Nephron progenitor cell (in vitro differentiated cells): ENCODE measurements around the gene PAAF1.

ENCODE experiments used
- DNase-seq: peaks from one replicate; pipeline ENCODE4 v3.0.0; 2021
- H3K27ac Mint-ChIP-seq: 2 replicates; pipeline ENCODE4 v1.8.0; 2021; ENCODE audit warnings: mild to moderate bottlenecking, moderate library complexity, mixed read lengths
- H3K27me3 Mint-ChIP-seq: 2 replicates; pipeline ENCODE4 v1.8.0; 2021; ENCODE audit warnings: mild to moderate bottlenecking, low read depth, mixed read lengths; ENCODE audit not compliant: poor library complexity
- H3K36me3 Mint-ChIP-seq: 2 replicates; pipeline ENCODE4 v1.8.0; 2021; ENCODE audit warnings: low read depth, mixed read lengths
- H3K4me1 Mint-ChIP-seq: 2 replicates; pipeline ENCODE4 v1.8.0; 2021; ENCODE audit warnings: mixed read lengths
- H3K4me3 Mint-ChIP-seq: 2 replicates; pipeline ENCODE4 v1.8.0; 2021; ENCODE audit warnings: mild to moderate bottlenecking, moderate library complexity, mixed read lengths
- H3K9me3 Mint-ChIP-seq: 2 replicates; pipeline ENCODE4 v1.8.0; 2021; ENCODE audit warnings: mild to moderate bottlenecking, moderate library complexity, mixed read lengths
- TF ChIP-seq, protein P1 (sequence below): fragments of 200-600 bp; sonication (generic); IDR thresholded peaks from 2 replicates; pipeline ENCODE4 v1.5.0; 2021; ENCODE audit warnings: antibody characterized with exemption

PAAF1 gene

DNA sequence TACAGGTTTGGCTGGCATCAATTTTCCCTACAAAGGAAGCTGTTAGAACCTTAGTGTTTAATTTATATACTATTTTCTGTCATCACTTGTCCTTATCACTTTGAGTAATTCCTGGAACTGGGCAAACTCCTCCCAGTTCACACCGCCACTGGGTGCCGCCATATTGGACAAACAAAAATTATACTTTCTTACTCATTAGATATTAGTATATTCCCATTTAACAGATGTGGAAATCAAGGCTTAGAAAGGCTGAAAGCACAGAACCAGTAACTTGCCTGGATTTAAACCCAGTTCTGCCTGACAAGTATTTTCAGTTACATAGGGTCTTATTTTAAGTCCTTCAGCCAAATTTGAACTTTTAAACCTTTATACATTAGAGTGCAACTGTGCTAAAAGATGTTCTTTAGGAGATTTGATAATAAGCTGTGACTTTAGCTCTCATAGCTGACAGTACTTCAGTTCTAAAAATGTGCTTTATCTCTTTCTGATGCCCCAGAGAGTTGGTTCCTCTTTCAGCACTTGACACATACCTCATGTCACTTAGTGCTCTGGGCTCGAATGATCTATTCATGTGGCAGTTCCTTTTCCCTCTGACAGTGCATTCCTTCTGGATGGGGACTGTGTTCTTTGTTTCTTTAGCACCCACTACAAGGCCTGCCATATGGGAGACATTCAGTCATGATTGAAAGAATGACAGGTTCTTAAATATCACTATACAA is 25.6 kb upstream of the PAAF1 start:
- H3K4me1 Mint-ChIP-seq: no peaks in the 10 kb centered on the region
- DNase-seq: no peak
- no peak overlapping the region for H3K27ac Mint-ChIP-seq
- TF ChIP-seq, protein P1, sequence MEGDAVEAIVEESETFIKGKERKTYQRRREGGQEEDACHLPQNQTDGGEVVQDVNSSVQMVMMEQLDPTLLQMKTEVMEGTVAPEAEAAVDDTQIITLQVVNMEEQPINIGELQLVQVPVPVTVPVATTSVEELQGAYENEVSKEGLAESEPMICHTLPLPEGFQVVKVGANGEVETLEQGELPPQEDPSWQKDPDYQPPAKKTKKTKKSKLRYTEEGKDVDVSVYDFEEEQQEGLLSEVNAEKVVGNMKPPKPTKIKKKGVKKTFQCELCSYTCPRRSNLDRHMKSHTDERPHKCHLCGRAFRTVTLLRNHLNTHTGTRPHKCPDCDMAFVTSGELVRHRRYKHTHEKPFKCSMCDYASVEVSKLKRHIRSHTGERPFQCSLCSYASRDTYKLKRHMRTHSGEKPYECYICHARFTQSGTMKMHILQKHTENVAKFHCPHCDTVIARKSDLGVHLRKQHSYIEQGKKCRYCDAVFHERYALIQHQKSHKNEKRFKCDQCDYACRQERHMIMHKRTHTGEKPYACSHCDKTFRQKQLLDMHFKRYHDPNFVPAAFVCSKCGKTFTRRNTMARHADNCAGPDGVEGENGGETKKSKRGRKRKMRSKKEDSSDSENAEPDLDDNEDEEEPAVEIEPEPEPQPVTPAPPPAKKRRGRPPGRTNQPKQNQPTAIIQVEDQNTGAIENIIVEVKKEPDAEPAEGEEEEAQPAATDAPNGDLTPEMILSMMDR: no peak
- no peak overlapping the region for H3K4me3 Mint-ChIP-seq
- no peaks in the 10 kb centered on the region for H3K27me3 Mint-ChIP-seq
- no peaks in the 10 kb centered on the region for H3K9me3 Mint-ChIP-seq
- peaks cover 71% of the 10 kb centered on the region for H3K36me3 Mint-ChIP-seq

DNA sequence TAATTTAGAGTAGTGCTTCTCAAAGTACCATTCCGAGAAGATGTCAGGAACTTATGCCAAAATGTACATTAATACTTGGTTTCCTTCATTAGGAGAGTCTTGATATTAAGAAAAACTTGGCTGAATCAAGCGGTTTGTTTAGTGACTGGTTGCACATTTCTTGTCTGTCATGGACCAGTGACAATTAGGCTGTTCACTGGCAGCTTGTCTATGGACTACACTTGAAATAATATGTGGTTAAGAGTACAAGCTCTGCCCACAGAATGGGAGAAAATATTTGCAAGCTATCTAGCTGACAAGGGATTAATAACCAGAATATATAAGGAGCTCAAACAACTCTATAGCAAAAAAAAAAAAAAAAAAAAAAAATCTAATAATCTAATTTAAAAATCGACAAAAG is 24.8 kb upstream of the PAAF1 start:
- Mint-ChIP-seq H3K36me3 (peaks cover 70% of the 10 kb centered on the region), H3K4me1 (no peaks in the 10 kb centered on the region), H3K4me3 (no peak overlapping the region), H3K27ac (no peak overlapping the region), H3K9me3 (no peaks in the 10 kb centered on the region), H3K27me3 (no peaks in the 10 kb centered on the region)
- no peak for DNase-seq
- TF ChIP-seq, protein P1: no peak

DNA sequence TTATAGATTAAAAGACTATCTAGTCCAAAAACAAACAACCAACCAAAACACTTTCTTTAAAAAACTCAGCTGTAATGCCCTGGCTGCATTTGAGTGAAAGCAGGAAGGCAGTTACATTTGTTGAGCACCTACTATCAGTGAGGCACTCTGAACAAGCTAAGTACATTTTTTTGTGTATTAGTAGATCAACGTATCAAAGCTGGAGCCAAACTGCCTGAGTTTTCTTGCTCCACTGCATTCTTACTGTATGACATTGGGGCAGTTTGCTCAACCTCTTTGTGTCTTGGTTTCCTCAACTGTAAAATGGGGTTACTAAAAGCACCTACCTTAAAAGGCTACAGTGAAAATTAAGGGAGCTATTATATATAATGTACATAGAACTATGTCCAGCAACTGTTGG is 22.1 kb upstream of the PAAF1 start:
- Mint-ChIP-seq H3K4me3 (no peak overlapping the region), H3K27me3 (no peaks in the 10 kb centered on the region), H3K9me3 (no peaks in the 10 kb centered on the region), H3K27ac (no peak overlapping the region), H3K36me3 (peaks cover 70% of the 10 kb centered on the region), H3K4me1 (no peaks in the 10 kb centered on the region)
- TF ChIP-seq, protein P1: no peak
- DNase-seq: no peak

DNA sequence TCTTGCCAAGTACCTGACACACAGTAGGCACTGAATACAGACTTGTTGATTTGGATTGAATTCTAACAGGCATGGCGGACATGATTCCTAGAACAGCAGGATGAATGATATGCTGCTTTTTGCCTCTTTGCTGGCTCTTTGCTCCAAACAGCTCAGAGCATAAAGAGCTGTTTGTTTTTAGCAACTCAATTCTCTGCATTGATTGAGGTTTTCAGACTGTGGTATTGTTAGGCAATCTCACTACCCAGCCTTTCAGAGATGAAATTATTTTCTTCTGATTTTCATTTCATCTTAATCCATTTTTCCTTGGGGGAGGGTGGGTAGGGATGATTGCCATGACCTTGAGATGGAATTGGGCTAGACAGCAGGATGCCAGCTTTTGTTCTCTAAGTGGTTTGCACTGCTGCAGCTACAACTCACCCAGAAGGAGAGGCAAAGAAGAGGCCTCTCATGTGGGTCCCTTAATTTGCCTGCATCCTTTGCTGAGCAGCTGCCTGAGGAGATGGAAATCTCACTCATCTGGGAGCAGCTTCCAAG is 20.7 kb upstream of the PAAF1 start:
- Mint-ChIP-seq H3K27ac (no peak overlapping the region), H3K9me3 (no peaks in the 10 kb centered on the region)

DNA sequence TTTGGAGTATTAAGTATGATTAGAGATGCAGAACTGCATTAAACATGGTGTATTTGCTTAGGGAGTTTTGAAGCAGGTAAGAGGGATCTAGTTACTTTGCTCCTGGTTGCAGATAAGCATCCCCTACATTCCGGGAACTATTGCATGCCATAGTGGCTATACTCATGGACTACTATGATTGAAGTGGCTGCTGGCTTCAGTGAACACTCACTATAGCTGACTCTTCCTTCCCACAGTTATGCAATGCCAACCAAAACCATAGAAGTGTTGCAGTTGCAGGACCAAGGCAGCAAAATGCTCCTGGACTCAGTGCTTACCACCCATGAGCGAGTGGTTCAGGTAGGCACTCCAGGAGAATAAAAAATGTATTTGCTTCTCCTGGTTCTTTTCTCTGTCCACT is 17.1 kb upstream of the PAAF1 start:
- Mint-ChIP-seq H3K27me3 (no peaks in the 10 kb centered on the region), H3K4me3 (no peak overlapping the region), H3K36me3 (peaks cover 68% of the 10 kb centered on the region), H3K27ac (no peak overlapping the region), H3K9me3 (no peaks in the 10 kb centered on the region), H3K4me1 (peaks cover 6% of the 10 kb centered on the region)
- no peak for DNase-seq
- TF ChIP-seq, protein P1: no peak

More for the DNA sequence above, 20.7 kb upstream of the PAAF1 start:
- DNase-seq: no peak
- TF ChIP-seq, protein P1: no peak
- no peaks in the 10 kb centered on the region for H3K27me3 Mint-ChIP-seq
- peaks cover 74% of the 10 kb centered on the region for H3K36me3 Mint-ChIP-seq
- no peak overlapping the region for H3K4me3 Mint-ChIP-seq
- peaks cover 6% of the 10 kb centered on the region for H3K4me1 Mint-ChIP-seq

DNA sequence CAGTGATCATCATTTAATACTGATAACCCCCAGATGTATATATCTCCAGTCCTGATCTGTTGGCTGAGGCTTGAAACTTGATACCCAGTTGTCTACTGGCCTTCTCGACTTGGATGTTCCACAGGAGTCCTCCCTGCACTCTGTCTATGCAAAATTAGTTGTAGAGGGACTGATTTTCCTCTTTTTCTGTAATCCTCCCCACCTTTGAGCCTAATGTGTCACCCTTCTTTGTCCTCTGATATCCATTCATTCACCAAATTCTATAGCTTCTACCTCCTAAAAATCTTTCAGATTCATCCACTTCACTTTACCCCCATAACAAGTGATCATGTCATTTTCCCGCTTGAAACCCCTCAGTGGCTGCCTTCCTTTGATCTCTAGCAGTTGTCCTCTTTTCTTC is 16.6 kb upstream of the PAAF1 start:
- Mint-ChIP-seq H3K4me3 (no peak overlapping the region), H3K4me1 (peaks cover 6% of the 10 kb centered on the region), H3K27me3 (no peaks in the 10 kb centered on the region), H3K9me3 (no peaks in the 10 kb centered on the region), H3K36me3 (peaks cover 68% of the 10 kb centered on the region), H3K27ac (peak overlapping the region; percentile 10)
- TF ChIP-seq, protein P1: no peak
- DNase-seq: no peak
